ENCODE measurements around the gene MRPS22.
"Not testable (repeated sequence)": the region's sequence is repeated elsewhere in the genome, so short reads cannot be mapped to it uniquely, and the experiment has no call there.

MRPS22 gene

DNA sequence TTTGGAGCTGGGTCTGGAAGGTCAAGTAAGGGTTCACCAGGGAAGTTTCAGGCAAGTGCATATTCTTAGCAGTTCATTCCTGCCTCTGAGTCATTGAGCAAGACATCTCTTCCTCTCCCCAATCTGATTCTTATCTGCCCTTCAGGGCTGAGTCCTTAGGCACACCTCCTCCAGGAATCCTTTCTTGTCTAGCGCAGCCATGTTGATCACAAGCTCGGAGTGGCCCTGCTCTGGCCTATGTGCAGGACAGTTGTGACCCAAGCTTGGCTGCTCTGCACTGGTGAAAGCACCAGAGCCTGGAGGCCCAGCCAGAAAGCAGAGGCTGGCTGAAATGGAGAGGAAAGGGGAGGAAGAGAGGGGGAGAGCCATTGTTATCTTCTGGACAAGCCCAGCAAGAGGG, 30.9 kb upstream of the MRPS22 start:
- no peak for DNase-seq

DNA sequence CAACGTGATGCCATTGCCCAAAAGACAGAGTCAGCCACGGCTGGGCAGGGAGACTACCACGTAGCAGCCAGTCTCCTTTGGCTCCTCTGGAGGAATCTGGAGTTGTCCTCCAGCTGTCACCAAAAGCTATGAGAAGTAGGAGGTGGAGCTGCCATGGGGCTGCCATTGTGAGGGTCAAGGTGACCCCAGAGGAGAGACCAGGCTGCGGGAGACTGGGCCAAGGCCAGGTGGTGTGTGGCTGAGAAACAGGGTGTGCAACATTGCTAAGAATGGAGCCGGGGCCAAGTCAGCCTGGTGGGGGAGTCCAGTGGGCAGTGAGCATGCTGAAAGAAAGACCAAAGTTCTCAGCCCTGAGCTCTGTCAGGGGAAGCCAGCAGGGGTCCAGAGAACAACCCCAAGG, 29.9 kb upstream of the MRPS22 start:
- no peak for DNase-seq

DNA sequence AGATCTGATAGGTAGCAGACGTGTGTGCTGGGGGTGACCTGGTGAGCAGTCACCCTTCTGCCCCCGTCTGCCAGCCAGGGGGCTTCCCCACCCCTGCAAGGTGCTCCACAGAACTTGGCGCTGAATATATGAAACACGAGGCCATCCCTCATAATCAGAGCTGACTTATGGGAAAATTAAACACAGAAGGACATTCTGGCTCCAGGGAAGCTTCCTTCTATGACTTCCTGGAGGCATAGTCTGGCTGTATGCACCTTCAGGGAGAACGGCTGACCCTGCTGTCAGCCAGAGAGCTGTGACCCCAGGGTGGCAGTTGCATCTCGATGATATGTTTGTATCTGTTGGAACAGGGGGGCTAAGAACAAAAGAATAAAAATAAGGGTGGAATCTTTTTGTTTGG, 26.6 kb upstream of the MRPS22 start:
- no peak for DNase-seq

DNA sequence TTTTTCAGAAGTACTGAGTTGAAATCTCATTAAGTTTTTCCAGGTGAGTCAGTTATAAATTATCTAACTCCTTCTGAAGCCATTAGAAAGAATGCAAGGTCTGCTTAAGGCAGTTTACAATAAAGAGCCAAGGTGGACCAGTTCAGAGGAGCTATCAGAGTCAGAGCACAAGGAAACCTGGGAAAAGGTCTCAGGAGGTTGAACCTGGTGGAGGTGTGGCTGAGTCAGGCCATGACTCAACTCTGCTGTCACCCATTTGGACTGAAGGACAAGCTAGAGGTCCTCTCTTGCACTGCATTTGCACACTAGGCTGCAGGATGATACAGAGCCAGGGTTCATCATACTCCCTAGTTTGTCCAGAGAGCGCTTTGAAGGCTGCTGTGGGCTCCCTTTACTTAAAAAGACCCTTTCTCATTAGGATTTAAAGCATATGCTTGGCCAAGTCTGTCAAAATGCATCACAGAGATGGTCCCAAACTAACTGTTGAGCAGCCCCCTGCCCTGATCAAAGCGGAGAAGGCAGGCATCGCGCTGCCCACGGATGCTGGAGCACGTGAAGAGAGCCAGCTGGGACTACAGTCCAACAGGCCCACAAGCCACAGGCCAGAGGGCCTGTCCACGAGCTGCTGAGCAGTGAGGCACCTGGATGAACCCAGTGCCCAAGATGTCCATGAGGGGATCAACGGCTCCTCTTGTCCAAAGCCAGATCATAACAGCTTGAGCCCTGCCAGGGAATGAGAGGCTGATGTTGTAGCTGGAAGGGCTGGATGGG, 26.0 kb upstream of the MRPS22 start:
- no peak for DNase-seq

DNA sequence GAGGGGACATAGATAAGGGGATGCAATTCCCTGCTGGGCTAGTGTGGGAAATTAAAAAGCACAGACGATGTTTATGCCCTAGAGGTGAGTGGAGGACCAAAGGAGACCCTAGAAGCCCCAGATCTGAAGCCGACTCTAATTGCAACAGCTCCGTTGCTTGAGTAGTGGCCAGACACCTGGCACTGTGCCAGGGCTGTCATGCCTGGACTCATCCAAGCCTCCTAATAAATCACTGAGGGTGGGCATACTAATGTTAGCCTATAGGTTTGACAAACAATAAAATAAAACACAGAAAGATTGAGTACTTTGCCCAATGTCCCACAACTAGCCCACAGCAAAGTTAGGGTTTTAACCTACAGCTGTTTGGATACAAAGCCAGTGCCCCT, 25.4 kb upstream of the MRPS22 start:
- no peak for DNase-seq

DNA sequence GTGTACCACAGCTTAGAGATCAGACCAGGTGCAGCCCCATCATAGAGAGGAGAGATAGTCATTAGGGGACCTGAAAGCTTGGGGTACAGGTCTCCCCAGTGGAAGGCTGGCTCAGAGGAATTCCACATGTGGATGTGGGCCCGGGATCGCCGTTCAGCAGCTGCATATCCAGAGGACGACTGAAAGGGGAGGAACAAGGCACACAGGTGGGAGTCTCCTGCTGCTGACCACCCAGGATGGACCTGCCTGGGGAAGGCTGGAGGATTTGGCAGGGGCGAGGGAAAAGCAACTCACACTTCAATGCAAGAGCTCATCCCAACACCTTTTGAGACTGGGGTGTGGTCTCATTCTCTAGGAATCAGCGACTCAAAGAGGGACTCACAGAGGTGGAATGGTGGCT, 25.0 kb upstream of the MRPS22 start:
- no peak for DNase-seq

DNA sequence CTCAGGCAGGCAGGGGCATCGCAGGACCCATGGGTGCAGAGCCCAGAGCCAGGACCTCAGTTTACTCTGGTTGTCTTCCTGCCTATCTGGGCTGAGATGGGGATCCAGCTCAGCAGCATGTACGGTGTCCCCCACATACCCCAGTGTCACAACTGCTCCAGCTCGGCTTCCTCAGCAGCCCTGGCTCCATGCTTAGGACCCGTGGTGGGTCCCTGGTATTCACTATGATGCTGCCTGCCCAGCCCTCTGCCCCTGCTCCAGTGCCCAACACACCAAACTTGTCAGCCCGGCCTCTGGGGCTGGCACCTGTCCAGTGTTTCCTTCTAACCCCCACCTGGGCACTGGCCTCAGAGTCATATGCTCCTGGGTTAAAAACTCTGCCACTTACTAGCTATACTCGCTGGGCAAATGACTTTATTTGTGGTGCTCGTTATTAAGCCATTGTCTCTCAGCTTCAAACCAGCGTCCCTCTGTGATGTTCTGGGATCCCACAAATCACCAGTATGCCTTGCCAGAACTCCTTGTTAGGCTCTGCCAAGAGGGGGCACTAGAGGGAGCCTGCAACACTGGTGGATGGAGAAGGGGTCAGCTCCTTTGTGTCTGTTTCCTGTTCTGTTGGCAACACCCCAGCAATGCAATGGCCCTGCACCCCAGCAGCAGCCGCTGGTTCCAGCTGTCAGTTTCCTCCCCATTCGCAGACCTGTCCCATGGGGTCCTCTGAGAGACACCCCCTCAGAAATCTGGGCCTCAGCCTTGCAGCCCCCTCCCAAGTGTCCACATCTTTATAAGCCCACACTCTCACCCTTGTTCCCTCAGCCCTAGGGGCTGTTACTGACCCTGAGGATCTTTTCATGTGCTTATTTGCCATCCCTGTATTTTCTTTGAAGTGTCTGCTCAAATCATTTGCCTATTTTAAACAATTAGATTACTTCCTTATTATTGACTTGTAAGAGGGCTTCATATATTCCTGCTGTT, 24.1 kb upstream of the MRPS22 start:
- peak in 1 of 2 experiments; percentile 44 for DNase-seq

DNA sequence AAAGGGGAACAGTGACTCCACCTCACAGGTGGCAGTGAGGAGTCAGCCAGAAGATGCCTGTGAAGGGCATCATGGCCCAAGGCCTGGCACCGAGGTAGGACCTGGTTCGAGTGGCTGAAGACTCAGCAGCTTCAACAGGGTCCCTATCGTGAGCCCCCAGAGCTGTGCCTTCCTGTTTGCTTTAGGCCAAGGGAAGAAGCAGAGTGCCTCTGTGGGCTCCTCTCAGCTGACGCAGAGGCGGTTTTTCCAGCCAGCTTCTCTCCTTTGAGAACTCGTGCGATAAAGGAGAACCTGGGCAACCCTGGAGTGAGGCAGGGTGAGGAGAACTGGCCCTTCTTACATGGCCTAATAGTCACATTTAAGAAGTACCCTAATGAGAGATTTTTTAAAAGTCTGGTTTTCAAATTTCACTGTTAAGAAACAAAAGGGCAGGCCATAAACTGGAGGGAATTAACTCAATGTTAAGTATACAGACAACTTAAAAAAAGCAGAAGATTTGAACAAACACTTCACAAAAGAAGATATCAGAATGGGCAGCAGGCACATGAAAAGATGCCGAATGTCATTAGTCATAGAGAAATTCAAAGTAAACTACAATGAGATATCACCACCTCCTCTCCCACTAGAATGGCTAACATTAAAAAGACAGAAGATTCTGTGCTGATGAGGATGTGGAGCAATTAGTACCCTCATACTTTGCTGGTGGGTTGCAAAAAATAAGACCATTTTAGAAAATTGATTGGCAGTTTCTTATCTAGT, 23.1 kb upstream of the MRPS22 start:
- DNase-seq: no peak

DNA sequence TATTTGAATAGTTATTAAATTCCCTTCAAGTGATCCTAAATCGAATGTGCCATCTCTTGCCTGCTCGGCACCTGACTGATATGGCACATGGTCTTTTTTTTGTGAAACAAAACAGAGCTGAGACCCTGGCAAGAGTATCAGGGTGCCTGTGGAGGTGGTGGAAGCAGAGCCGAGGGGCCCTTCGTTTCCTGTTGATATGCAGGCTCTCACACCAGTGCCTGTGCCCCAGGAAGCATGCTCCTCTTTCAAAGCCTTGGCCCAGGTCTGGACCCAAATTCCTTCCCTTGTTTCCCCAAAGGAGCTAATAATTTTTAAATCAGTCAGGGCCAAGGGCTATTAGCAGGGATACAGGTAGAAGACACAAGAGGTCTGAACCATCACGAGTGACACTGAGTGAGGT, 21.5 kb upstream of the MRPS22 start:
- DNase-seq: no peak

DNA sequence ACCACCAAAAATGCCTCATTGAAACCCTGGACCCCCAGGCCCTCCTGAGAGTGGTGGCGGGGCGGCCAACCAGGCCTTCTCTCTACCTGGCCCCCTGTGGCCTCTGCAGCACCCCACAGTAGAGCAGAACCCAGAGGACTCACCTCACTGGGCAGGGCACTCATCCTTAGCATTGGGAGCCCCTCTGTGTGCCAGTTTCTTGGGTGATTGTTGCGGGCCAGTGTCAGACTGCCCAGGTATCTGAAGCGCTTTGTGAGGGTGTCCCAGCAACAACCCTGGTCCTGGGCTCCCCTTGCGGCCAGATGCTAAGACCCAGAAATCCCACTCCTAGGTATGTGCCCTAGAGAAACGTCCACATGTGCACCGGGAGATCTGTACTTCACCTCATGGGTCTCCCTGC, 20.7 kb upstream of the MRPS22 start:
- DNase-seq: no peak

DNA sequence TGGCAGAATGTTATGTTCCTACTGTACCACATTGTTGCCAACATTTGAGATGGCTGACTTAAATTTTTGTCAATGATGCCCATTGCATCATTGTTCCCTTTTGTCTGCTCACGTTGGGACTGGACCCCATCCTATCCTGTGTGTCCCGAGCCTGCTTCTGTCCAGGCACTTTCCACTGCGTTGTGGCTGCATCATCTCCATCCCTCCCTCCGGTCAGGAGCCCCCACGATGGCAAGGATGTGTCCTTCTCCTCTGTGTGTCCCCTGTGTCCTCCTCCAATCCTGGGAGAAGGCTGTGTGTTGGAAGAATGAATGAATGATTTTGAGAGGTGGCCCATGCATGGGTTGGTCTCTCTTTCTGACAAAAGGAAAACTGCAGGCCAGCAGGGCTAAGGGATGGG, 19.4 kb upstream of the MRPS22 start:
- DNase-seq: no peak

DNA sequence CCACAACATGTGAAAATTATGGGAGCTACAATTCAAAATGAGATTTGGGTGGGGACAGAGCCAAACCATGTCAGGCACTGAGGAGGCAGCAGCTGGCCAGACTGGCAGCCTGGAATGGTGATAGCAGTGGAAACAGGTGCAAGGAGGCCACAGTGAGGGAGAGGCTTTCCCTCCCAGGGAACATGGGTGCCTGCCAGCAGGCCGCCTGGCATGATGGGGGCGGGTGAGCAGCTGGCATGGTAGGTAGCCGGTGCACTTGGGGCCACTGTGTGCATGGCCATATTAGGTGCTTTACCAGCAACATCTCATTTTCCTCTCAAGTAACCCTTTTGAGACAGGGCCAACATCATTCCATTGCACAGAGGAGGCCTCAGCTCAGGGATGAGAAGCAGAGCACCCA, 18.3 kb upstream of the MRPS22 start:
- no peak for DNase-seq

DNA sequence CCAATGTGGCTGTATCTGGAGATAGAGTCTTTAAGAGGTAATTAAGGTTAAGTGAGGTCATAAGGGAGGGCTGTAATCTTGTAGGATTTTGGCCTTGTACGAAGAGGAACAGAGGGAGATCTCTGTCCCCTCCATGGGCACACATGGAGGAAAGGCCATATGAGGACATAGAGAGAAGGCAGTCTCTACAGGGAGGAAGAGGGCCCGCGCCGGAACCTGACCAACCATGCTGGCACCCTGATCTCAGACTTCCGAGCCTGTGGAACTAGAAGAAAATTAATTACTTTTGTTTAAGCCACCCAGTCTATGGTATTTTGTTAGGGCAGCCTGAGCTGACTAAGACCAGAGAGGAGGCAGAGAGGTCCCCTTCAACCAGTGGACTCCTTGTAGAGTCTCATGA, 17.7 kb upstream of the MRPS22 start:
- DNase-seq: no peak

DNA sequence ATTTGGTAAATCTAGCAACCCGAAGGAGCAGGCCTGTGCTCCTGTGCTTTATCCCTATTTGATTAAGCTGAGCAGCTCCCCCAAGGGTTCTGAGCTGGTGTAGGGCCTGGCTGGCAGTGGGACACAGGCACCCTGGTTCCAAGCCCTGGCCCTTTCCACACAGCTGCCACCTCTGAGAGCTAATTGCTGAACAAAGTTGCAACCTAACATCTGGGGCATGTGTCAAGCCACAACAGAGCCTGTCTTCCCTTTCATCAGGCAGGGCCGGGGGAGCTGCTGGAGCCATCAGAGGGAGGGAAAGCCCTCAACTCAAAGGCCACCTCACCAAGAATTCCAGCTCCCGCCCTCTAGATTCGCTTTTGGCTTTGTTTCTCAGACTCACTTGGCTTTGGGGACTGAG, 17.1 kb upstream of the MRPS22 start:
- DNase-seq: no peak

DNA sequence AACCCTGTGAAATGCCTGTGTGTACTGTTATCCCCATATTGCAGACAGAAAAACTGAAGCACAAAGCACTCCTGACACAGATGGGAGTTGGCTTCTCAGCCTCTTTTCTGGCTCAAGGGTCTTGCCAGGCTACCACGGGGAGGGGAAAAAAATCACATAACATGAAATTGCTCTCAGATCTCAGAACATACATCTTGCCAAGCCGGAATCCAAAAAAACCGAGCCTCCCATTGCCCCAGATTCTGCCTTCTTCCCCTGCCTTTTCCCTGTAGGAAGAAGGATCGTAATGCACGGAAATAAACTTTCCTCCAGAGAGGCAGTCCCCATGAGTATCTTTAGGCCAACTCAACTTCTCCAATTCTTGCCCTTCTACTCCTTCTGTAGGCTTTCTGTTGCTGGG, 16.6 kb upstream of the MRPS22 start:
- DNase-seq: no peak

DNA sequence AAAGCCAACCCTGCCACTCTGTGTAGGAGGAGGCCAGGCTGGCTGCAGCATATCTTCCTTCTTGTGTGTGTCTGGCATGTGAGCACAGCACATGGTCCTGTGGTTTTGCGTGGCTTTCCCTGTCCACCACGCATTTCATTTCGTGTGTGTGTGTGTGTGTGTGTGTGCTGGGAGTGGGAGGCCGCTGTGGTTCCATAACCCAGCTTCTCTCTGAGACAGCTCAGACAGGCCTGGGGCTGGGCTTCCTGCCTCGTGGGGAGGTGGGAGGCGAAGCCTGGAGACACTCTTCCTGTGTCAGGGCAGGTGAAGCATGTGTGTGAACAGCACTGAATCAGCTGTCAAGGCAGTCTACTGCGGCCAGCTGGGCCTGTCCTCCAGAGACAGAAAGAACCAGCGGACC, 16.0 kb upstream of the MRPS22 start:
- no peak for DNase-seq

DNA sequence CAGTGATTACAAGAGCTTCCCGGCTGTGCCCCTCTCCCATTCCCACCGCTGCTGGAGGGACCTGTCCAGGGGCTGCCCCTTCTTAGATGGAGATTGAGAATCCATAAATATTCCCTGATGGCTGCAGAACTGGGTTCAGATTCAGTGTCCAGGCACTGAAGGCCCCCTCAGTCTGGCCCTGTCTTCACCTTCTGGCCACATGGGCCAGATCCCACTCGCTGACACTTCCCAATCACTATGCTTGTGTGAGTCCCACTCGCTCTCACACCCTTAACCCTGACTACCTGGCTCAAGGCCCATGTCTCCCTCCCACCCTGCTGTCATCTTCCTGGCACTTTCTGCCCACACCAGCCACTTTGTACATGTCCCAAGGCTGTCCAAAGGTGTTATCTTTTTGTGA, 15.5 kb upstream of the MRPS22 start:
- no peak for DNase-seq

DNA sequence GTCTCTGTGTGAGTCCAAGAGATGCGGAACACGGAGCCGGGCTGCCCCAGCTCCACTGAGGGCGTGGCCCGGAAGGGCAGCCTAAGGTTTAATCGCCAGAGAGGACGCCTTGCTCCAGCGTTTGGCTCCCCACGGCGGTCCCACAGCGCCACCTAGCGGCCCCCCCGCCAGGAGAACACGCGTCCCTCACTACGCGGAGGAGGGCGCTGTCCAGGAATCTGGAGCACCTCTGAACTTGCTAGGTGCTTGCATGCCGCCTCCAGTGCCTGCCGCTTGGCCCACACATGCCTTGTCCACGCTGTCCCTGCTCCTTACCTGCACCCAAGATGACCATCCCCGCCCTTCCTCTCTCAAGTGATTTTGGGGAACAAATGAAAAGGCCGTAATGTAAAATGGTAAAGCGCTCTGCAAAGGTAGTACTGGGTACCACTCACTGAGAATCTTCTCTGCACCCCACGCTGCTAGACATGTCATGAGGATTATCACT, 14.4 kb upstream of the MRPS22 start:
- DNase-seq: peak; percentile 79 to 95

DNA sequence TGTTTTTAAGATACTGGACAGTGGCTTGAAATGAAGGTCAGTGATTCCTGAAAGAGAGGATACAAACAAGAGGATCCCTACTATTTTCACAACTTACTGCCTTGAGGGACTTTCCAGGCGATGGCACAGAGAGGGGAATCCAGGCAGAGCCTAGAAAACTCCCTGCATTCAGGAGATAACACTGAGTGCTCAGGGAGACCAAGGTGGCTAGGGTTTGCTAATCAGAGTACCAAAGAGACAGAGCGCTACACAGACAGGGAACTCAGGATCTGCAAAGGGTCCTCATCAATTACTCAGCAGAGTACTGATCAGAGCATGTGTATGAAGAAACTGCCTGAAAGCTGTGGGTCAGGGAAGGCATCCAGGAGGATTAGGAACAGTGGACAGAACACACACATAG, 11.7 kb upstream of the MRPS22 start:
- no peak for DNase-seq

DNA sequence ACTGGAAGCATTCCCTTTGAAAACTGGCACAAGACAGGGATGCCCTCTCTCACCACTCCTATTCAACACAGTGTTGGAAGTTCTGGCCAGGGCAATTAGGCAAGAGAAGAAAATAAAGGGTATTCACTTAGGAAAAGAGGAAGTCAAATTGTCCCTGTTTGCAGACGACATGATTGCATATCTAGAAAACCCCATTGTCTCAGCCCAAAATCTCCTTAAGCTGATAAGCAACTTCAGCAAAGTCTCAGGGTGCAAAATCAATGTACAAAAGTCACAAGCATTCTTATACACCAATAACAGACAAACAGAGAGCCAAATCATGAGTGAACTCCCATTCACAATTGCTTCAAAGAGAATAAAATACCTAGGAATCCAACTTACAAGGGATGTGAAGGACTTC, 9.1 kb upstream of the MRPS22 start:
- not testable (repeated sequence) for DNase-seq

DNA sequence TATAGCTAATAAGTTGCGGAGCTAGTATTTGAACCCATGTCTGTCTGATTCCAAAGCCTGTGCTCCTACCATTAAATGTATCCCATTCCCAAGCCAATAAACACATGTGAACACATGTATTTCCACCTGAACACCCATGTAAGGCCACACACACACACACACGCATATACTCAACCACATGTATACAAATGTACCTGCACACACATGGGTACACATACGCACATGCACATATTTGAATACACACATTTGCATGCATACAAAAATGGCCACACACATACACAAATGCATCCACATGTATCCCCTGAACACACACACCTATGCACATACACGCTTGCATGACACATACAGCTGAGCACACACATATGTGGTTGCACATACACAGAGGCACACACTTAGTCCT, 5.4 kb upstream of the MRPS22 start:
- no peak for DNase-seq

DNA sequence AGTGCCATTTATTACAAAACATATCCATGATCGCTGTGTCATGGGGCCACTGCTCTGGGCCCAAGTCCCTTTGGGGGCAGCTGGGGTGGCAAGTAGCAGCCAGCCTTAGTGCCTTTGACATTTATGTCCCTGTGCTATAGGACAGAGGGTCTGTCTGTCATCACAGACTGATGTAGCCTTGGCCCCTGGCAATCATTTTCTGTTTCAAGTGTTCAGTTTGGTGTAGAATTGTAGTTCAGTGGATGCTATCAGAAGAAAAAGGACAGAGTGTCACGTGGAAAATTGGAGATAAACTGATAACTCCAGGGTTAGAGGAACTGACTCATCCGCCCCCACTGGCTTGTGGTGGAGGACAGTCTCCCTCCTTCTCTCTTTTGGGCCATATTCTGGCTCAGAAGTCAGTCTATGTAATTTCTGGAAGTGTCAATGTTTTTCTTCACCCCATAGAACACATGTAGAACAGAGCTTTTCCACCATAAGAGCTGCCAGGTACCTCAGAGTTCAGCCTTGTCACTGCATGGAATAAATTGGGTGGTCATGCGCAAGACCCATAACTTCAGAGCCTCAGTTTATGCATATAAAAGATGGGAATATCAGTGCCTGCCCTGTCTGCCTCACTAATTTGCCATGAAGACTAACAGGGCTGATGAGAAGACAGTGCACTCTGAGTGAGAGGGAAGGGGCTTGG, 4.5 kb upstream of the MRPS22 start:
- DNase-seq: no peak

DNA sequence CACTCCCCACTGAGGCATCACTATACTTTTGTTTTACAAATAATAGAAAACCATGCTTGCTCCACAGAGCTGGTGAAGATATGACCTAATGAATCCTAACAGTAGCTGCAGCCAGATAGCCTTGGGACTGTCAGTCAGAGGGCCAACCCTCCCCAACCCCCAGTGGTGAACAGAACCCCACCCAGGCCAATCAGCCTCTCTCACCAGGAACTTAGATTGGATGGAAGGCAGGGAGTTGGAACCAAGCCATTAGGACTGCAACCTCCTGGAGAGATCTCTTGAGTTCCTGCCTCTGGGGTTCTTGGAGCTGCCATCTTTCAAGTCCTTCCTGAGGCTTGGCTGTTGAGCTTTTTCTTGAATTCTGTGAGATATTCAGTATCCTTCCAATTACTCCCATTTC, 3.0 kb upstream of the MRPS22 start:
- no peak for DNase-seq
